Gastrocnemius medialis (tissue), 4 donors: ENCODE measurements around the gene PDE6A.

Source experiments
- POLR2A ChIP-seq, 2 donors: fragments of 450-650 bp; IDR thresholded peaks; one replicate each; pipeline ENCODE4 v1.6.1; 2017; ENCODE audit warnings: antibody characterized with exemption in 2 of 2, mild to moderate bottlenecking in 2 of 2, moderate library complexity in 2 of 2
- TF ChIP-seq, protein P1 (sequence below), 5 experiments: fragments of 450-650 bp in 3 of 5; fragments of 200-600 bp in 2 of 5; sonication (generic) in 2 of 5; IDR thresholded peaks in 4 of 5; conservative IDR thresholded peaks in 1 of 5; 1 replicate in 4 of 5; 2 replicates in 1 of 5; pipeline ENCODE4 v1.5.1; 2016 to 2019; ENCODE audit warnings: antibody characterized with exemption in 5 of 5, mild to moderate bottlenecking in 3 of 5, moderate library complexity in 3 of 5

DNA sequence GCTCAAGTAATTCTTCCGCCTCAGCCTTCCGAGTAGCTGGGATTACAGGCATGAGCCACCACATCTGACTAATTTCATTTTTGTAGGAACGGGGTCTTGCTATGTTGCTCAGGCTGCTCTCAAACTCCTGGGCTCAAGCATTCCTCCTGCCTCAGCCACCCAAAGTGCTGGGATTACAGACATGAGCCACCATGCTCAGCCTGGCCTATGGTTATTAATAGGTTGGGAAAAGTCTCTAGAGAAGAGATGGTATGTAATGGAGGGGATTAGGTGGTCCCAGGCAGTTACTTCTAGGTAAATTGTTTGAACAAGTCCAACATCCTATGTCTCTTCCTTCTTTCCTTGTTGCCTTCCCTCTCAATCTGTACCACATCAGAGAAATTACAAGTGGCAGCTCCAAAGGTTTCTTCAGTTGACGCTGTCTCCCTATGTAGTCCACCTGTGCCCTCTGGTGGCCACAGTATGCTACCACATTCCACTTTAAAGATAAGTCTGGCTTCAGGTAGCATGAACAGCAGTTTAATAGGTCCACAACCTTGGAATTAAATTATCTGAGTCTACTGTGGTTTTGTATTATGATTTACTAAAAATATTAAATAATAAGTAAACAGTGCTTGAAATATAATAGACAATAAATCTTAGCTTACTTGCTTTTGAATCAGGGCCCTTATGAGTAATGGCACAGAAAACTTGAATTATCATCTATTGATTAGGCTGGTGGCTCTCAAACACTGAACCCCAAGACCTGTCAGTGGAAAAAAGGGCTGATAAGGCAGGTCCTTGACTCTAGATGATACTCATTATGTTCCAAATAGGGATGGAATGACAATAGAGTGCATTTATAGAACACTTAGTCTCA, 46.2 kb upstream of the PDE6A start:
- TF ChIP-seq, protein P1, sequence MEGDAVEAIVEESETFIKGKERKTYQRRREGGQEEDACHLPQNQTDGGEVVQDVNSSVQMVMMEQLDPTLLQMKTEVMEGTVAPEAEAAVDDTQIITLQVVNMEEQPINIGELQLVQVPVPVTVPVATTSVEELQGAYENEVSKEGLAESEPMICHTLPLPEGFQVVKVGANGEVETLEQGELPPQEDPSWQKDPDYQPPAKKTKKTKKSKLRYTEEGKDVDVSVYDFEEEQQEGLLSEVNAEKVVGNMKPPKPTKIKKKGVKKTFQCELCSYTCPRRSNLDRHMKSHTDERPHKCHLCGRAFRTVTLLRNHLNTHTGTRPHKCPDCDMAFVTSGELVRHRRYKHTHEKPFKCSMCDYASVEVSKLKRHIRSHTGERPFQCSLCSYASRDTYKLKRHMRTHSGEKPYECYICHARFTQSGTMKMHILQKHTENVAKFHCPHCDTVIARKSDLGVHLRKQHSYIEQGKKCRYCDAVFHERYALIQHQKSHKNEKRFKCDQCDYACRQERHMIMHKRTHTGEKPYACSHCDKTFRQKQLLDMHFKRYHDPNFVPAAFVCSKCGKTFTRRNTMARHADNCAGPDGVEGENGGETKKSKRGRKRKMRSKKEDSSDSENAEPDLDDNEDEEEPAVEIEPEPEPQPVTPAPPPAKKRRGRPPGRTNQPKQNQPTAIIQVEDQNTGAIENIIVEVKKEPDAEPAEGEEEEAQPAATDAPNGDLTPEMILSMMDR (IDR thresholded peaks at IDR 0.05 in 4 of 5, conservative IDR thresholded peaks at IDR 0.05 in 1 of 5): peak; percentile 87 to 96 (median 91)
- no peak for TF ChIP-seq POLR2A (IDR thresholded peaks at IDR 0.05)
